Common myeloid progenitor, CD34-positive (primary cell): ENCODE measurements around the gene USP17L22.
"Not testable (repeated sequence)": the region's sequence is repeated elsewhere in the genome, so short reads cannot be mapped to it uniquely, and the experiment has no call there.

ENCODE experiments used
- CTCF ChIA-PET: fragments of 350-600 bp; sonication (Branson Sonifier 250); formaldehyde crosslinking; loops from one replicate; lab custom pipeline; 2021; ENCODE audit warnings: antibody characterized with exemption; lab: Charles Lee
- POLR2A ChIA-PET: fragments of 350-600 bp; sonication (Branson Sonifier 250); formaldehyde crosslinking; loops from one replicate; lab custom pipeline; 2021; ENCODE audit warnings: antibody characterized with exemption; lab: Charles Lee
- DNase-seq, 3 donors: peaks; one replicate each; pipeline versions ENCODE4 v3.0.0 to v3.0.0-alpha.2; 2013
- H3K27ac ChIP-seq, 2 experiments: 1 replicate in 1 of 2; 2 replicates in 1 of 2; pipeline ENCODE4 v1.7.0; 2013; ENCODE audit warnings: inconsistent platforms in 2 of 2, low read length in 2 of 2, mild to moderate bottlenecking in 2 of 2, low read depth in 1 of 2, moderate library complexity in 1 of 2; ENCODE audit not compliant: severe bottlenecking in 2 of 2, insufficient read depth in 1 of 2, poor library complexity in 1 of 2
- H3K27me3 ChIP-seq, 5 experiments: replicated peaks in 2 of 5; 1 replicate in 3 of 5; 2 replicates in 2 of 5; pipeline versions ENCODE4 v1.6.1 to v1.7.0; 2013; ENCODE audit warnings: low read length in 4 of 5, mild to moderate bottlenecking in 2 of 5, moderate library complexity in 2 of 5, inconsistent platforms in 1 of 5; ENCODE audit not compliant: insufficient read depth in 5 of 5, control insufficient read depth in 4 of 5
- H3K36me3 ChIP-seq, 4 experiments: 1 replicate in 2 of 4; 2 replicates in 2 of 4; pipeline versions ENCODE4 v1.6.1 to v1.7.0; 2013; ENCODE audit warnings: low read length in 3 of 4, control low read depth in 1 of 4, mild to moderate bottlenecking in 1 of 4; ENCODE audit not compliant: control insufficient read depth in 4 of 4, insufficient read depth in 4 of 4
- H3K4me1 ChIP-seq, 4 experiments: 1 replicate in 3 of 4; 2 replicates in 1 of 4; pipeline versions ENCODE4 v1.6.1 to v1.7.1; 2013; ENCODE audit warnings: low read length in 3 of 4, mild to moderate bottlenecking in 3 of 4, control low read depth in 1 of 4, inconsistent platforms in 1 of 4, moderate library complexity in 1 of 4; ENCODE audit not compliant: control insufficient read depth in 4 of 4, insufficient read depth in 4 of 4; ENCODE audit errors: control extremely low read depth in 1 of 4
- H3K4me3 ChIP-seq, 7 experiments: 1 replicate in 4 of 7; 2 replicates in 3 of 7; pipeline versions ENCODE4 v1.5.1 to v1.7.0; 2013; ENCODE audit warnings: mild to moderate bottlenecking in 7 of 7, low read length in 6 of 7, moderate library complexity in 6 of 7, inconsistent platforms in 2 of 7, low read depth in 2 of 7, control low read depth in 1 of 7; ENCODE audit not compliant: insufficient read depth in 4 of 7, control insufficient read depth in 1 of 7; ENCODE audit errors: extremely low read depth in 1 of 7
- H3K9me3 ChIP-seq, 5 experiments: 1 replicate in 4 of 5; 2 replicates in 1 of 5; pipeline versions ENCODE4 v1.6.1 to v1.7.1; 2013; ENCODE audit warnings: low read length in 4 of 5, mild to moderate bottlenecking in 2 of 5, inconsistent platforms in 1 of 5, low read depth in 1 of 5, moderate library complexity in 1 of 5; ENCODE audit not compliant: control insufficient read depth in 4 of 5, insufficient read depth in 2 of 5; ENCODE audit errors: control extremely low read depth in 1 of 5
- WGBS: methylation state at CpG from one replicate; pipeline ENCODE4 v1.1.5; 2013; ENCODE audit not compliant: insufficient coverage; 5-methylcytosine and 5-hydroxymethylcytosine counted together

USP17L22 gene

GRCh38 chr4:9247953-9248680, 19.3 kb upstream of the USP17L22 start, which contains the start of gene USP17L18:
Gene USP17L18, plus strand, starts transcription at chr4:9248630. Its CDS starts 0 bp downstream, at chr4:9248630.
- DNase-seq, CTCF ChIA-PET: not testable (repeated sequence)
- WGBS: no CpG with 5 or more reads among the region's 26 CpGs

GRCh38 chr4:9253078-9253477, 14.3 kb upstream of the USP17L22 start, which contains the start of gene USP17L19:
Gene USP17L19, plus strand, starts transcription at chr4:9253378. Its CDS starts 0 bp downstream, at chr4:9253378.
- CTCF ChIA-PET, H3K36me3 ChIP-seq, POLR2A ChIA-PET, H3K4me1 ChIP-seq, H3K27ac ChIP-seq, H3K9me3 ChIP-seq, H3K4me3 ChIP-seq, DNase-seq, H3K27me3 ChIP-seq: not testable (repeated sequence)
- no CpG with 5 or more reads among the region's 13 CpGs for WGBS

More at GRCh38 chr4:9247953-9248680, 19.3 kb upstream of the USP17L22 start, which contains the start of gene USP17L18:
- H3K36me3 ChIP-seq, POLR2A ChIA-PET, H3K9me3 ChIP-seq, H3K4me1 ChIP-seq, H3K27me3 ChIP-seq, H3K4me3 ChIP-seq, H3K27ac ChIP-seq: not testable (repeated sequence)

GRCh38 chr4:9257824-9258223, 9.6 kb upstream of the USP17L22 start, which contains the start of gene USP17L20:
Gene USP17L20, plus strand, starts transcription at chr4:9258124. Its CDS starts 0 bp downstream, at chr4:9258124.
- H3K9me3 ChIP-seq, POLR2A ChIA-PET, H3K36me3 ChIP-seq, H3K27ac ChIP-seq, H3K4me1 ChIP-seq, H3K4me3 ChIP-seq, H3K27me3 ChIP-seq, DNase-seq, CTCF ChIA-PET: not testable (repeated sequence)
- no CpG with 5 or more reads among the region's 15 CpGs for WGBS

- H3K27ac ChIP-seq, DNase-seq, CTCF ChIA-PET, H3K36me3 ChIP-seq, H3K27me3 ChIP-seq, H3K4me3 ChIP-seq, POLR2A ChIA-PET, H3K4me1 ChIP-seq, H3K9me3 ChIP-seq: not testable (repeated sequence)
- WGBS: no CpG with 5 or more reads among the region's 13 CpGs
Measured at GRCh38 chr4:9262572-9262971, 4.8 kb upstream of the USP17L22 start, which contains the start of gene USP17L21. Gene USP17L21, plus strand, starts transcription at chr4:9262872. Its CDS starts 0 bp downstream, at chr4:9262872.

GRCh38 chr4:9271719-9272118, 4.3 kb downstream of the USP17L22 start:
- WGBS: 96% methylated on average over 3 of the region's 10 CpGs
- H3K4me3 ChIP-seq, H3K4me1 ChIP-seq, H3K36me3 ChIP-seq, H3K27ac ChIP-seq, CTCF ChIA-PET, POLR2A ChIA-PET, DNase-seq, H3K9me3 ChIP-seq, H3K27me3 ChIP-seq: not testable (repeated sequence)
